HG02610 (cell line): ENCODE data around the gene MIPOL1.

ENCODE experiments used
- ATAC-seq: cut with Tn5 transposase; IDR thresholded peaks from one replicate; pipeline ENCODE4 v1.9.1; 2021; ENCODE audit warnings: mild to moderate bottlenecking, moderate library complexity; ENCODE audit not compliant: unreplicated experiment

Gene MIPOL1

GRCh38 chr14:37593511-37594237, 395.9 kb downstream of the MIPOL1 start:
- no peak for ATAC-seq

- no peak for ATAC-seq
Measured at GRCh38 chr14:37594238-37594970, 396.7 kb downstream of the MIPOL1 start.

- ATAC-seq: no peak
Measured at GRCh38 chr14:37594971-37595808, 397.5 kb downstream of the MIPOL1 start, which contains the start of the genes FOXA1 and TTC6. Gene FOXA1 (minus strand): TSS chr14:37595249. CDS start chr14:37594972, 277 bp downstream. Gene TTC6 (plus strand): TSS chr14:37595629. CDS start chr14:37622065, 26,436 bp downstream.

- ATAC-seq: peak; percentile 89
Measured at GRCh38 chr14:37595809-37596621, 398.3 kb downstream of the MIPOL1 start.

GRCh38 chr14:37596790-37597472, 399.2 kb downstream of the MIPOL1 start:
- no peak for ATAC-seq

- ATAC-seq: no peak
Measured at GRCh38 chr14:37597538-37597913, 399.8 kb downstream of the MIPOL1 start.

GRCh38 chr14:37597914-37598746, 400.4 kb downstream of the MIPOL1 start:
- no peak for ATAC-seq

GRCh38 chr14:37598747-37599506, 401.2 kb downstream of the MIPOL1 start:
- no peak for ATAC-seq

- no peak for ATAC-seq
Measured at GRCh38 chr14:37599507-37600368, 402.0 kb downstream of the MIPOL1 start.

- ATAC-seq: no peak
Measured at GRCh38 chr14:37600880-37601741, 403.4 kb downstream of the MIPOL1 start.

- no peak for ATAC-seq
Measured at GRCh38 chr14:37601865-37602264, 404.1 kb downstream of the MIPOL1 start.
